Posterior vena cava (tissue), 2 donors: Measurements from ENCODE around the gene HACD3. TPM values are rescaled to one million over a fixed set of nuclear protein-coding genes. Genes with fewer than 3 reads are reported as not detected.
"Not testable (repeated sequence)": the region's sequence is repeated elsewhere in the genome, so short reads cannot be mapped to it uniquely, and the experiment has no call there.

Source experiments
- DNase-seq: peaks from one replicate; pipeline ENCODE4 v3.0.0-alpha.2; 2020; ENCODE audit warnings: low spot score
- intact Hi-C, 2 donors: fragments of 100-400 bp; cut with DNase I; formaldehyde crosslinking; loops; one replicate each; pipeline versions ENCODE4 v1.14.1 to v1.14.2; 2022 to 2023
- total RNA-seq, 2 donors: library from RNA; stranded (reverse); fragmentation: NEBNext Ultra II Directional; extraction: Animal tissue kit (Norgen Biotek cat#: 25700); gene quantifications; one replicate each; pipeline ENCODE4 v1.2.1, GENCODE V29; 2021
- donor health status: DM: yes; HTN: yes; CAD: no.
- donor health status: DM: yes; HTN: yes; CAD: no.

The HACD3 gene
- total RNA-seq, 2 donors from 2014 or later: 20.6 to 23.0 TPM

DNA sequence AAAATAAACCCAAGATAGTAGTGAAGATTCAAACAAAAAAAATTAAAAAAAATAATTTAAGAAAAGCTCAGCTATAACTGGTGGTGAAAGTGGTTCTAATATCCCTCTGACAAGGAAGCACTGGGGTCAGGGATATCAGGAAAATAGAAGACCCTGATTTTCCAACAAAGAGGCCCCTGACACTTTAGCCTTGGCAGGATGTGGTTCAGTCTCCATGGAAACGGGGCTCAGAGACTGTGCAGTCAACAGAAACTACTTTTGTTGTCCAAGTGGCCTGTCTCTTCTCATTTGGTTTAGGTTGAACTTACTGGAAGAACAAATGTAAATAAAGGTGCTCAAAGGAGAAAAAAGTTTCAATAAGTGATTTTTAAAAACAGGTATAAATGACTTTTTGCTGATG is 53.4 kb downstream of the HACD3 start:
- intact Hi-C loops: no loop called here
- DNase-seq: no peak

DNA sequence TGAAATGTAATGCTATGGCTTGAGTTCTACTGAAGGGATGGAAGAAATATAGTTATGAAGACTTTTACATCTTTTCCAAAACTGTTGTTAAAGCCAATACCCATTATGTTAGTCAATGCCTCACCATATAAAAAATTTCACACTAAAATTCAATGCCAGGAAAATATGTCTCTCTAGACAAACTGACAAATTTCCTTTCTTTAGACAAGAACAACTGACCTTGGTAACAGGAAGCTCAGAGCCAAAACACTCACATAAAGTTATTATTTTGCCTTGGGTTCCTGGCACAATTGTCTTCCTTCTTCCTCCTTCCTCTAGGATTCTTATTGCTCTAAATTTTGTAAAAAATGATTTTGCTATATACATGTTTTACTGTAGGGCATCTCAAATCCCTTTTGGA is 54.0 kb downstream of the HACD3 start:
- DNase-seq: no peak
- intact Hi-C loops: no loop called here

- DNase-seq: no peak
- intact Hi-C loops: no loop called here
These were observed 56.8 kb downstream of the HACD3 start for GRCh38 chr15:65587094-65587493.

DNA sequence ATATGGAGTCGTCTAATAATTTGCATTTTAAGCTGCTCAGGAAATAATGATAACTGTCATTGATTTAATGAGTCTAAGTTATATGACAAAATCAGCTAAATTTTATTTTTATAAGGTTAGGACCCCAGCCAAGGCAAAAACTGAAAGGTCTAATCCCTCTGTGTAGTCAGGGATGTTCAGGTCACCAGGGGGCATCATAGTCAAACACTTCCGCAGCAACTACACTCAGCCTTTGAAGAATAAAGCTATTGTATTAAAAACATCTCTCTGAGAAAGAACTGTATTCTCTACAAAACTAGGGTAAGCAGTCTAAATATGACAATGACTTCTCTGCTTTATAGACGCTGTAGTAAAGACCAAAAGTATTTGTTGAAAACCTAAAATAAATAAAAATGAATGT is 65.7 kb downstream of the HACD3 start:
- no peak for DNase-seq
- intact Hi-C loops: no loop called here

- no peak for DNase-seq
- intact Hi-C loops: no loop called here
These were observed 68.2 kb downstream of the HACD3 start for GRCh38 chr15:65598468-65598867.

DNA sequence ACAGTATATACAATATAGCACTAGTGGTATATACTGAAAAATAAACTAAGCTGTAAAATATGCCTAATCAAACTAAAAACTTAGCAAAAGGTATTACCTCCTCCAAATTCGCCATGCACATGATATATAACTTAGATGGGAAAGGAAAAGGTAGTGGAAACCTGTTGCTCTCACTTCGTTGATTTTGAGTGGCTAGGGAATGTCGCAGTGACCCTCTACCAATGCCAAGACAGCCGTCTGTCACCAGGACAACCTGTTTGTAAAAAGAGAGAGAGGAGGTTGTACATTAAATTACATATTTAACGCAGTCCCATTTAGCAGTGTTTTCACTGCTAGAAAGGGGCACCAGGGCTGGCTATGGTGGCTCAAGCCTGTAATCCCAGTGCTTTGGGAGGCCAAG is 69.4 kb downstream of the HACD3 start:
- no peak for DNase-seq
- intact Hi-C loops: no loop called here

DNA sequence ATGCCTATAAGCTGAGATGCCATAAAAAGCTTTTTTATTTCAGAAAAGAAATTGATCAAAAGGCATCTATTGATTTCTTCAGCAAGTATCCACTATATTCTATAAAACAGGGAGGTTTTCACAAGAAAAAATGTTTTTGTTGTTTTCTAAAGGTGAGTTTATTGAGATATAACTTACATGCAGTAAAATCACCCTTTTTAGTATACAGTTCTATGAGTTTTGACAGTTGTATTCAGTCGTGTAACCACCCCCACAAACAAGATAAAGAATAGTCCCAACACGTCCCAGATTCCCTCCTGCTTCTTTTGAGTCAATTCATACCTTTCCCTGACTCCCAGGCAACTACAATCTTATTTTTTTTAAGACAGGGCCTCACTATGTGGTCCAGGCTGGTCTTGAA is 72.9 kb downstream of the HACD3 start:
- no peak for DNase-seq
- intact Hi-C loops: no loop called here

DNA sequence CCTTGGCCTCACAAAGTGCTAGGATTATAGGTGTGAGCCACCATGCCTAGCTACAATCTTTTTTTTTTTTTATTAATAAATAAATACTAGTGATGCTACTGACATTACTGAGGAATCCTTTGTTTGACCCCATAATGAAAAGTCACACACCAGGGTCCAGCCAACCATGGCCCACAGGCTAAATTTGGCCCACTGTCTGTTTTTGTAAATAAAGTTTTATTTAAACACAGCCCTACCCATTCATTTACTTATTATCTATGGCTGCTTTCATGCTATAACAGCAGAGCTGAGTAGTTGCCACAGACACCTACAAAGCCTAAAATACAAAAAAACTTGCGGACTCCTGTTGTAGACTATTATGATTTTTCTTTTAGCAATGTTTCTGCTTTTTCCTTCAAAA is 73.3 kb downstream of the HACD3 start:
- DNase-seq: no peak
- intact Hi-C loops: no loop called here

- intact Hi-C loops: loop anchor here in 1 of 2 donors (2.0 kb wide), 1 partner anchor 78 kb away; no protein-coding TSS in a partner anchor
- DNase-seq: peak; percentile 99
These were observed 80.8 kb downstream of the HACD3 start, which contains the start of gene INTS14 for GRCh38 chr15:65610871-65611718. Gene INTS14 (minus strand): TSS chr15:65611131. CDS start chr15:65607380, 3,751 bp downstream.

DNA sequence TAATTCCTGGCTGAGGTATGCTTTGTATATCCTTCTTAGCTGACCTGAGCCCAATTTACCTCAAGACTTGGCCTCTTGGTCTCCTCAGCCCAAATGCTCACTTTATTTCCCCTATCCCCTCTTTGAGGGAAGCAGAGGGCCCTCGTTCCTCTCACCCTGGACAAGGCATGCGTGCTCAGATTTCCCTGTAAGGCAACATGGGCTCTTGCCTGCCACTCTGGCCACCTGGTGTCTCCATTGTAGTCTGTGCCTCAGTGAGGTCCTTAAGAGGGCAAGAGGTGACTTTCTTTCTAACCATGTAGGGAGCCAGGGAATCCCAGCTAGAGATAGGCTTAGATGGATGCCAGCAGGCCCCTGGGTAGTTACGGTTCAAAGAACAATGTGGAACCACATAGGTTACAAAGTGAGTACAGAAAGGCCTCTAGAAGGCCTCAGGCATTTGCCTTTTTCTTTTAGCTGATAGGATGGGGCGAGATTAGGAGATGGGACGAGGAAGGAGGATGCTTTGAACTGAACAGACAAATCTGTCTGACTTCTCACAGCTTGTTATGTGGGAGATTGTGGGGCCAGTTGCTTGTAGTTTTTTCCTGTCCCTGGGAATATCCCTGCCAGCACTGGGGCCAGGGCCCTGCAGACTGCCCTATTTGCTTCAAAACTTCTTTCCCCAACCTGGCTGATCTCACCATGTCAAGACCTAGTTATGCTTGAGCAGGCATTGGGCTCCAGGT is 81.8 kb downstream of the HACD3 start:
- intact Hi-C loops: loop anchor here in 1 of 2 donors (2.0 kb wide), 1 partner anchor 79 kb away; no protein-coding TSS in a partner anchor
- DNase-seq: no peak

DNA sequence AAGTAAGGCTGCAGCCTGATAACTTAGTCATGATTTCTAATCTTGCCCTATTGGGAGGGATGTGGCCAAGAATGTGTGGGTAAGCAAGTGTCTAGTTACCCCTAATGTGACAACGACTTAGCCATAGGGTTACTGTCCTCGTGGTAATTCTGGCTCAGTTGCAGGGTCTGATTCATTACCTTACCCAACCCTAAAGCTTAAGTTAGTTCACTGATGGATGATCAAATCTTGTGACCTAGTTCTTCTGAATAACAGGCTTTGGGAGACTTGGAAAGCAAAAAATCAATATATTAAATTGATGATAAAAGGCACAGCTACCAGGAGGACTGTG is 82.3 kb downstream of the HACD3 start:
- intact Hi-C loops: no loop called here
- DNase-seq: no peak

- no peak for DNase-seq
- intact Hi-C loops: no loop called here
These were observed 82.9 kb downstream of the HACD3 start for GRCh38 chr15:65612949-65613744.

DNA sequence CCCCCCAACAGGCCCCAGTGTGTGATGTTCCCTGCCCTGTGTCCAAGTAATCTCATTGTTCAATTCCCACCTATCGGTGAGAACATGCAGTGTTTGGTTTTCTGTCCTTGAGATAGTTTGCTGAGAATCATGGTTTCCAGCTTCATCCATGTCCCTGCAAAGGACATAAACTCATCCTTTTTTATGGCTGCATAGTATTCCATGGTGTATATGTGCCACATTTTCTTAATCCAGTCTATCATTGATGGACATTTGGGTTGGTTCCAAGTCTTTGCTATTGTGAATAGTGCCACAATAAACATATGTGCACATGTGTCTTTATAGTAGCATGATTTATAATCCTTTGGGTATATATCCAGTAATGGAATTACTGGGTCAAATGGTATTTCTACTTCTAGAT is 85.6 kb downstream of the HACD3 start:
- DNase-seq, intact Hi-C loops: not testable (repeated sequence)

- intact Hi-C loops: no loop called here
- DNase-seq: no peak
These were observed 88.4 kb downstream of the HACD3 start for GRCh38 chr15:65618560-65619109.

DNA sequence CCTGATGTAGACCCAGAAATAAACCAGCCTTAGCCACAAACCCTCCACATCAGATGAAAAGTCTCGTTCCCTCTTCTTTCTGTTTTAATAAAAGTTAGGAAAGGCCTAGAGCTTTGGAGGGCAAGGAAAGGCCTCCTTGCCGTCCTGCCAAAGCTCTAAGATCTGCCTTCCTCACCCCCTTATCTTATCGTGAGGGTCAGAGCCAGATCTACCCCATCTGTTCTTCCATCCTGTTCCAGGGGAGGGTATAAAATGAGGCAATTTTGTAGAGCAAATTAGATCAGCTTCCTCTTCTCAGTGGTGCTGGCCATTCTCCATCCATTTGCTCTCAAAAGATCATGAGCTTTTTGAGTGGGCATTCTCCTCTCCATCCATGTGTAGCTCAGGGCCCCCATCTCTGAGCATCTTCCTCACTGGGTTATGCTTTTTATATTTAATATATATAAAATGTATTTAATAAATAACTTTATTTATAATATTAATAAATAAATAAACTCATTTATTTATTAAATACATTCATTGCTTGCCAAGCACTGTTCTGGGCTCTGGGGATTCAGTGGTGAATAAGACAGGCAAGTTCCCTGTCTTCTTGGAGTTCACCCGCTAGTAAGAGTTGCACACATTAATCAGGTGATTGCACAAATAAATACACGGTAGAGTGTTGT is 89.5 kb downstream of the HACD3 start:
- intact Hi-C loops: no loop called here
- no peak for DNase-seq

GRCh38 chr15:65620833-65621232 is 90.6 kb downstream of the HACD3 start:
- intact Hi-C loops: no loop called here
- no peak for DNase-seq

GRCh38 chr15:65621638-65622037 is 91.4 kb downstream of the HACD3 start, which contains the start of gene SLC24A1:
Gene SLC24A1 (plus strand): TSS chr15:65621938. CDS start chr15:65624081, 2,143 bp downstream.
- no peak for DNase-seq
- intact Hi-C loops: no loop called here

GRCh38 chr15:65623103-65623502 is 92.8 kb downstream of the HACD3 start:
- intact Hi-C loops: no loop called here
- no peak for DNase-seq

DNA sequence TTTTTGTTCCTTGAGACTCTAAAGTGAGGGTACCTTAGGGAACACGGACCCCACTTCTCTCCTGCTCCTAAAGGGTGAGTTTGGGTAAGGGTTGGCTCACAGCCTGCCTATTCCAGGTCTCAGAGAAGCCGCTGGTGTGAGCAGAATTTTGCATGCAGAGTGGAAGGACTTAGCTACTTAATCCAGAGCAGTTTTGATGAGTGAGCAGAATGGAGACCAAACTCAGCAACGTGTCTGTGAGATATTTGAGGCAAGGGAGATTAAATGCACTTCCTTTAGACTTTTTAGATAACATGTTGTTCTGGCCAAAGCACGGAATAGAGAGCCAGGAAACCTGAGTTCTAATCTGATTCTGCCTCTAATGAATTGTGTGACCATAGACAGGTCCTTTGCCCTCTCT is 96.6 kb downstream of the HACD3 start:
- intact Hi-C loops: no loop called here
- DNase-seq: no peak
